Esophagus mucosa (tissue), 1 donor: ENCODE measurements around the gene PTGER2. TPM values are rescaled to one million over a fixed set of nuclear protein-coding genes. Genes with fewer than 3 reads are reported as not detected.

ENCODE experiments used
- ATAC-seq: fragments of 200-7000 bp; cut with Tn5 transposase; one replicate; pipeline ENCODE4 v1.9.1; 2020
- total RNA-seq: library from RNA; stranded (reverse); gene quantifications from one replicate; pipeline ENCODE4 v1.2.4, GENCODE V29; 2023
- donor health status: DM: yes; HTN: yes; CAD: no.

PTGER2 gene
- total RNA-seq, 1 donor from 2014 or later, result 0.40 TPM

DNA sequence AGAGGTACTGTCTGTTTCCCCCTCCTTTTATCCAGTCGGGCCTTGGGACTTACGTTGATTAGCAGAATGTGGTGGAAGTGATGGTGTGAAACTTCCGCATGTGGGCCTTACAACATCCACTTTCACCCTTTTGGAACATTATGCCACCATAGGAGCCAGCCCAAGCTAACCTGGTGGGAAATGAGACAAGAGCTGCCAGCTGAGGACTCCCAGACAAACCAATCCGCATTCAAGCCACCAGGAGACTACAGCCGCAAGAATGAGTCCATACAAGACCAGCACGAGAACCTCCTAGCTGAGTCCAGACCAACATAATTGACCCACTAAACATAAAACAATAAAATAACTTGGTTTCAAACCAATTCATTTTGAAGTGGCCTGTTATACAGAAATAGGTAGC, 9.1 kb upstream of the PTGER2 start:
- no peak for ATAC-seq

DNA sequence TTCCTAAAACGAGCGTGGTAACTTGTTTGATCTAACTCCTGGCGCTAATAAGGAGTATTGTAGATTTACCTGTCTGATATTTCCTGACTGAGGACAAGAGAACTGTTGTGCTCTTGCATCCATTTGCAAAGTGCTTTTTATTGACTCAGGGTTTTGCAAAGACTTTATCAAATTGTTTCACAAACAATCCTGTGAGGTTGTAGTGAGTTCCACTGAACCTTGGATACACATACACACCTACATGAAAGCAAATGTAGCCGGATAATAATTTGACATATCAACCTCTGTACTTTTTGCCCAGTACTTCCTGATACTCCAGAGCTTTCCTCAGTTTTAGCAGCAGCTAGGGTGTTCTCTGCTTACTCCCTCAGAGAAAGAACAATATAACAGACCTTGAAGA, 6.7 kb upstream of the PTGER2 start:
- ATAC-seq, result no peak

- no peak for ATAC-seq
These were observed 6.2 kb upstream of the PTGER2 start for GRCh38 chr14:52307905-52308304.

DNA sequence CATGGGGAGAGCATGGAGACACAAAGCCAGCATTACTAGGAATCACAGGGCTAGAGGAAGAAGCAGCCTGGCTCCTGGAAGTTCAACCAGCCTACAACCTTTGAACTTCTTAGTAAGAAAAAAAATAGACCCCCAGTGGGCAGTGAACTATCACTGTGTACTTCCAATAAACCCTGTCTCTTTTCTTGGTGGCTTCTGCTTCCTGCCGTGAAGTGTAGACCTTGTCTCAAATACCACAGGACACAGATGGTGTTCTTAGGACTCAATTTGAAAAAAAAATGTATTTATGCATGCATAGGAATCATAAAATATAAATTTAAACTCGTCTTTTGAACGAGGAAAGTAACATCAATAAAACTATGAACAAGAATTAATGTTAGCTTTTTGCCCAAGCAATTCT, 3.6 kb upstream of the PTGER2 start:
- ATAC-seq, result no peak

DNA sequence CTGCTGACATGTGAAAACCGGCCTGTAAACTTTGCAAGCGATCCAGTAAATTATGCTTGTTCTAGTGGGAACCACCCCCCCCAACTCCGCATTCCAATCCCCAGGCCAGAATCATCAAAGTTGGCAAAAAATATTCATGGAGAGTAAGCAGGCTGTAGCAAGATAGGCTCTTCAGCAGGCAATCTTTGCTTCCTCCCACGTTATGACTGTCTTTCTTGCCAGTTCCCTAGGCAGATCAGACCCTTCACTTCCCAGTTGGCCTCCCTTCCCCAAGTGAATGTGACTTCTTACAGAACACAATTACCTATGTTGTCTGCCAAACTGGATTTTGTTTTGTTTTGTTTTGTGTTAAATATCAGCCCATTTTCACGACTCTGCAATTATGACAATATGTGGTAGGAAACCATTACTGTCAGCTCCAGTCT, 1.2 kb upstream of the PTGER2 start:
- ATAC-seq, result no peak

- no peak for ATAC-seq
These were observed 650 bp upstream of the PTGER2 start for GRCh38 chr14:52313462-52313861.

- peak; percentile 24 for ATAC-seq
These were observed 663 bp downstream of the PTGER2 start for GRCh38 chr14:52314595-52315354.

DNA sequence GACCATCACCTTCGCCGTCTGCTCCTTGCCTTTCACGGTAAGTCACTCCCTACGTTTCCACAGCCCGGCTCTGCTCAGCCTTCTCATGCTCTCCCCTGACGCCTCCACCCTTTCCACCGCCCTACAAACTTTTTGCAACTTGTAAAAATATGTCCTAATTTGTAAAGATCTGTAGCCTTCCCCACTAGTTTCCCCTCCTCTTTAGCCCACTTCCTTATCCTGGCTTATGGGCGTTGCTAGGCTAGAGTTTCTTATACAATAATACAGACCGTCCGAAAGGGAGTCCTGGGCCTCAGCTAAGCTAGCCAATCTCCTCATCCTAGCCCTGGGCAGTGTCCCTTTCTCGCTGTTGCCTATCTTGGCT, 1.2 kb downstream of the PTGER2 start:
- no peak for ATAC-seq

DNA sequence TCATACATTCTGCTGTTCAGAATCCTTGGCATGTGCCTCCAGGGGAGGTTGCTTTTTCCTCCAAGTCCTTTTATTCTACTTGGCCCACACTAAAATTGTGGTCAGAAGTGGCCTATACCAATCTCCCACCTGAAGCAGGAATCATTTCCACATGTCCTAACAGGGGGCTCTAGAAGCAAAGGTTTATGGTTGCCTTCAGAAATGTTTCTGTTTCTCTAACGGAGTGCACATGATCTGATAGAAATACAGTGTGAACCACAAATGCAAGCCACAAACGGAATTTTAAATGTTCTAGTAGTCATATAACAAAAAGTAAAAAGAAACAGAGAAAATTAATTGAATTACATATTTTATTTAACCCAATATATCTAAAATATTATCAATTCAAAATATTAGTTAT, 4.0 kb downstream of the PTGER2 start:
- no peak for ATAC-seq

DNA sequence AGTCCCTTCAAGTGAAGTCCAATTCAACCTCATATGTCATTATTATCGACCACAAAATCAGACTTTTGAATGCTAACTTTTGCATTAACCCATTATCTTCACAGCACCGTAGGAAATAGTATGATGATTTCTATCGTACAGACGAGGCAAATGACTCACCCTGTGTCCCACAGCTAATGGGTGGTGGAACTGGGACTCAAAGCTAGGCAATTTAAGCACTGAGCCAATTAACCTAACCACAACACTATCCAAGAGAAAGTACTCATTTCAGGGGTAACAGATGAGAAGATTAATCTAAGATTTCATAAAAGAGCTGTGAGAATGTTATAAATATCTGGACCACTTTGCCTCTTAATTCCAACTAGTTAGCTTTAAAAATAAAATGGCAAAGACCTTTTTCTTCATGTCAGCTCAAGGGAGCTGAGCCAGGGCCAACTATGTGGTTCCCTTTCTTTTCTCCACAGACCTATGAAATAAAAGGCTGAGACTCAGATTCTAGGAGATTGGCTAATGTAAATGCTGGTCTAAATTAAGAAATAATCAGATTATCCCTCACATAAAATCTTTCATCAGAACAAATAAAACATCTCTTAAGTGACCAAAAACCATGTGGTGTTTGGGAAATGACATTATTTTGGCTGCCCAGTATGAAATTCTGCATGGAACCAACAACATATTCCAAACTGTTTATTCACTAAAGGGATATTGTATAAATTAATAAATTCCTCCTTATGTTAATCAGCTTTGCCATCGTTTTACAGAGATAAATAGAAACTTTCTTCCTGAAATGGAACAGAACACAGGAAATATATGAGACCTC, 4.9 kb downstream of the PTGER2 start:
- no peak for ATAC-seq

GRCh38 chr14:52319919-52320318, 5.8 kb downstream of the PTGER2 start:
- no peak for ATAC-seq

- ATAC-seq, result peak; percentile 84
These were observed 11.0 kb downstream of the PTGER2 start for GRCh38 chr14:52325126-52325525.

DNA sequence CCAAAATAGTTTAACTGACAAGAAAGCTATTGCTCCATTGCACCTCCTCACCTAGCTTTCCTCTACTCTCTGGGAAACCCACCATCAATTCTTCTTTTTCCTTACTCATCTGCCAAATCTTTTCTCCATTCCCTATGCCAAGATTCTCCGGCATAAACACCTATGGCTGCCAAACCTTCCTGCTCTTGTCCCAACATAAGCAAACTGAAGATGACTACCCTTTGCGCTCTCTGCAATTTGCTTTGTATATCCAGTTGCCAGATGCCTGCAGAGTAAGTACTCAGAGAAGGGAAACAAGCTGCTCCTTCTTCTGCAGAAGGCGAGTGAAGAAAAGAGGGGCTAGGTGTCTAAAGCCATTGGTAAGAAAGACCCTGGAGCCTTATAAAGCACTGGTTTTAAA, 11.5 kb downstream of the PTGER2 start:
- ATAC-seq, result no peak

DNA sequence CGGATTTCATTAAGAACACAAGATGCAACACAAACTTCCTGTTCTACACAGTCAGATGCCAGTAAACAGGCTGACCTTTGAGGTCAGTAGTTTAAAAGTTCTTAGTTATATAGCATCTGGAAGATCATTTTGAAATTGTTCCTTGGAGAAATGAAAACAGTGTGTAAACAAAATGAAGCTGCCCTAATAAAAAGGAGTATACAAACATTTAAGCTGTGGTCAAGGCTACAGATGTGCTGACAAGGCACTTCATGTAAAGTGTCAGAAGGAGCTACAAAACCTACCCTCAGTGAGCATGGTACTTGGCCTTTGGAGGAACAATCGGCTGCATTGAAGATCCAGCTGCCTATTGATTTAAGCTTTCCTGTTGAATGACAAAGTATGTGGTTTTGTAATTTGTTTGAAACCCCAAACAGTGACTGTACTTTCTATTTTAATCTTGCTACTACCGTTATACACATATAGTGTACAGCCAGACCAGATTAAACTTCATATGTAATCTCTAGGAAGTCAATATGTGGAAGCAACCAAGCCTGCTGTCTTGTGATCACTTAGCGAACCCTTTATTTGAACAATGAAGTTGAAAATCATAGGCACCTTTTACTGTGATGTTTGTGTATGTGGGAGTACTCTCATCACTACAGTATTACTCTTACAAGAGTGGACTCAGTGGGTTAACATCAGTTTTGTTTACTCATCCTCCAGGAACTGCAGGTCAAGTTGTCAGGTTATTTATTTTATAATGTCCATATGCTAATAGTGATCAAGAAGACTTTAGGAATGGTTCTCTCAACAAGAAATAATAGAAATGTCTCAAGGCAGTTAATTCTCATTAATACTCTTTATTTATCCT, 13.5 kb downstream of the PTGER2 start:
- ATAC-seq, result no peak

- ATAC-seq, result no peak
These were observed 14.2 kb downstream of the PTGER2 start for GRCh38 chr14:52328276-52328675.

DNA sequence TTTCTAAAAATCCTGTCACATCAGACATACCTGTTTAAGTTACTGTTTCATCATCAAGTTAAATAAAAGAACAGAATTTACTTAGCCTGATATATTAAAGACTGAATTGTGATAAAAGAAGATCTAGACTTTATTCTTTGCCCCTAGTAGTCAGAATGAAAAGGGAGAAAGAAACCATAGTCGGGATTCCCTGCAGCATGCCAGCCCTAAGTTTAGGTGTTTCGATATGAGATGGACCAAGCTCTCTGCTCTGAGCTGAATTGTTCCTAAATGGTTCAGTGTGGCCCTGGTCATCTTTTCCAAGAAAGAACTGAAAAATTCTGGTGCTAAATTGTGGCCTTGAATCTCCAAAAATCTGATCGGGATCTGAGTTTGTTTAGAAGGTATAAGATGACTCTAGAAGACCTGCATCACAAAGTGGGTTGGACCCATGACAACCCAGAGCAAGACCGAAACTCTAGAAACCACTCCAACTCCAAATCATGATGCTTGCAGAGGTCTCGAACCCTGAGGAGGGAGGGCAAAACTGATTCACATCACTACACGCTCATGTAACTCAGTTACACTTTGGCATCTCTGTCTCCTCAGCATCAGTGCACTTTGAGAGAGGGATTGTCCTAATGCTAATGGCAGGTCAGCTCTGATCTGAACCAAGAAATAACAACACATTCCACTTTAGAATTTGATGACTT, 15.7 kb downstream of the PTGER2 start:
- no peak for ATAC-seq

DNA sequence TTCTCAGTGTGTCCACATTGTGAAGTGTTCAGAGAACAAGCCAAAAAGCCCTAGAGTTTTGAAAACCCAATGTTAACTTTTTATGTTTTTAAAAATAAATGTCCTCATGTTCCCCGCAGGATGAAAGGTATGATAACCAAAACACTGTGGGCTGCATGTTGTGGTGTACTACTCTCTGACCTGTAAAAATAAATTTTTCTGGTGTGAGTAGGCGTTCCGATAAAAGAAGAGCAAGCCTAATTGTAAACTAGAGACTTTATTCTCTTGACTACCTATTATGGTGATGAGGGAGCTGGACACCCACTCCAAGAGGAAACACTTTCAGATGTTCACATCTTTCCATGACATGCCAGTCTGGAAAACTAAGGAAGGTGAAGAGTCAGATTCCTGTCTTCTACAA, 18.2 kb downstream of the PTGER2 start:
- no peak for ATAC-seq

DNA sequence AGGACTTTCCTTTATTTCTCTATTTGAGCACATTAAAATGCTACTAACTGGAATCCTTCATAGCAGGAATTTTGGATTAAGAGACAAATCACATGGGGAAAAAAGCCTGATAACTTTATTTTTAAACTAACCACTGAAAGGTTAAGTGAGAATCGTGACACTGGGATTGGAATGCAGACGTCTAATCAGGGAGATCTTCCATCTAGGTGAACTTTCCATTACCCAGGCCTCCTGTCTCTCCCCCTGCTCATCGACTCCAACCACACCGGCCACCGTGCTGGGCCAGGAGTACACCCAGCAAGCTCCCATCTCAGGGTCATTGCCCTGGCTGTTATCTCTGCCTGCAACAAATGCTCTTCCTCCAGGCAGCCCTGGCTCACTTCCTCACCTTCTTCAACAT, 19.0 kb downstream of the PTGER2 start:
- no peak for ATAC-seq

DNA sequence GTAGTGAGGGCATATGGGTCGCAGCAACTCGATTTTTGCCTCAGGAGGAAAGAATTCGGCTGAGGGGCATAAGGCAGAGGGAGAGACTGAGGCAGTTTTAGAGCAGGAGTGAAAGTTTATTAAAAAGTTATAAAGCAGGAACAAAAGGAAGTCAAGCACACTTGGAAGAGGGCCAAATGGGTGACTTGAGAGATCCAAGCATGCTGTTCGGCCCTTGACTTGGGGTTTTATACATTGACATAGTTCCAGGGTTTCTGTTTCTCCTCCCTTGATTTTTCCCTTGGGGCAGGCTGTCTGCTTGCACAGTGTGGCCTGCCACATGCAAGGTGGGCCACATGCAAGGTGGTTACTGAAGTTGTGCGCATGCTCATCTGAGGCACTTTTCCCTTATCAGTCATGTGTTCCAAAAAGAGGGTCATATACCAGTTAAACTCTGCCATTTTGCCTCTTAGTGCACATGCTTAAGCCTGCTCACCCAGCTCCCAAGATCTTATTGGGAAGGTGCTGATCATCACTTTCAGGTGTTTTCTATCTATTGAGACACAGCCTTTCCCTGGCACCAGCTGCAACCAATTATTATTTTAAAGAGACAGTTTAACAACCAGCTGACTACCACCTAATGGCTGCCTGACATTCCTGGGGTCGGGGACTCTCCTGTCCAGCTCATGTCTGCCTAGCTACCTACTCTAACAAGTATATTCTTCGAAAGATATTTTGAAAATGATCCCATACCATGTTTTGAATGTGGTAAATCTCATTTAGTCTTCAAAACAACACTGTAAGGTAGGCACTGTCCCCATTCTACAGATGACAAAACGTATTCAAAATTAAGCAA, 19.9 kb downstream of the PTGER2 start:
- no peak for ATAC-seq

GRCh38 chr14:52336241-52336640, 22.1 kb downstream of the PTGER2 start:
- no peak for ATAC-seq

DNA sequence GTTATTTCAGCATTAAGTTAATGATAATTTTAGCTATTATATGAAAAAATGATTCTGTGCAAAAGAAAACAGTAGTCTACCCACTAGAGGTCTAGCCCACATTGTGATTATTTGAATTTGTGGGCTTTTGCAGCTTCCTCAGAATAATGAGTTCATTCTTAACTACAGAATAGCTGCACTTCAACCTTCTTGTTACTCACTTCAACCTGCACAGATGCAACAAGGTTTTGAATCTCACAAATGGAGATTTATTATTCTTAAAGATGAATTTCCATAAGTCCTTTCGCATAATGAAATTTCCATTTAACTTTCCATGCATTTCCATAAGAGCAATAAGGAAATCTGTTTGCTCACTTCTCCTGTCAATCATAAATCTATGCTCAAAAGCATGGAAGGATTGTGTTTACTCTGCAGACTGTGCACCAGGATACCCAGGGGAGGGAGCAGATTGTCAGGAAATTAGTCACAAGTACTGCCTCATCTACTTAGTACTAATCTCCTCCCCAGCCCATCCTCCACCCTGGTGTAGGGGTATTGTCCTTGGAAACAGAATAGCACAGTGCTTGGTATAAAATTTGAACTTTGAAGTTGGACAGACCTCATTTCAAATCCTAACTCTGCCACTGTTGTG, 24.1 kb downstream of the PTGER2 start:
- no peak for ATAC-seq
